ENCODE results near the gene ZNF692.
"Not testable (repeated sequence)": the region's sequence is repeated elsewhere in the genome, so short reads cannot be mapped to it uniquely, and the experiment has no call there.

GRCh38 chr1:248882427-248882826 lies 23.5 kb upstream of the ZNF692 start:
- TF ChIP-seq, protein P1, sequence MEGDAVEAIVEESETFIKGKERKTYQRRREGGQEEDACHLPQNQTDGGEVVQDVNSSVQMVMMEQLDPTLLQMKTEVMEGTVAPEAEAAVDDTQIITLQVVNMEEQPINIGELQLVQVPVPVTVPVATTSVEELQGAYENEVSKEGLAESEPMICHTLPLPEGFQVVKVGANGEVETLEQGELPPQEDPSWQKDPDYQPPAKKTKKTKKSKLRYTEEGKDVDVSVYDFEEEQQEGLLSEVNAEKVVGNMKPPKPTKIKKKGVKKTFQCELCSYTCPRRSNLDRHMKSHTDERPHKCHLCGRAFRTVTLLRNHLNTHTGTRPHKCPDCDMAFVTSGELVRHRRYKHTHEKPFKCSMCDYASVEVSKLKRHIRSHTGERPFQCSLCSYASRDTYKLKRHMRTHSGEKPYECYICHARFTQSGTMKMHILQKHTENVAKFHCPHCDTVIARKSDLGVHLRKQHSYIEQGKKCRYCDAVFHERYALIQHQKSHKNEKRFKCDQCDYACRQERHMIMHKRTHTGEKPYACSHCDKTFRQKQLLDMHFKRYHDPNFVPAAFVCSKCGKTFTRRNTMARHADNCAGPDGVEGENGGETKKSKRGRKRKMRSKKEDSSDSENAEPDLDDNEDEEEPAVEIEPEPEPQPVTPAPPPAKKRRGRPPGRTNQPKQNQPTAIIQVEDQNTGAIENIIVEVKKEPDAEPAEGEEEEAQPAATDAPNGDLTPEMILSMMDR (IDR thresholded peaks at IDR 0.05), result not testable (repeated sequence)
- TF ChIP-seq KAT7 (CRISPR knock-in tag; IDR thresholded peaks at IDR 0.05; ENCODE audit: borderline replicate concordance); NFE2L1 (CRISPR knock-in tag; IDR thresholded peaks at IDR 0.05); SMAD3 (CRISPR knock-in tag; IDR thresholded peaks at IDR 0.05; ENCODE audit: borderline replicate concordance); ZNF281 (CRISPR knock-in tag; IDR thresholded peaks at IDR 0.05); RELA (CRISPR knock-in tag; IDR thresholded peaks at IDR 0.05; ENCODE audit: borderline replicate concordance); ZNF512 (CRISPR knock-in tag; IDR thresholded peaks at IDR 0.05; ENCODE audit: borderline replicate concordance): not testable (repeated sequence)
